Ovary (tissue), 9 donors: ENCODE measurements around the gene TET2. TPM values are rescaled to one million over a fixed set of nuclear protein-coding genes. Genes with fewer than 3 reads are reported as not detected.

Experiments
- DNase-seq, 5 donors: peaks; one replicate each; pipeline ENCODE4 v3.0.0-alpha.2; 2019 to 2020
- H3K27ac ChIP-seq, 2 donors: fragments of 200-600 bp; one replicate each; pipeline versions ENCODE4 v1.5.1 to v1.8.0; 2019 to 2022
- H3K27me3 ChIP-seq: fragments of 200-600 bp; one replicate; pipeline ENCODE4 v1.8.0; 2022
- H3K36me3 ChIP-seq: fragments of 200-600 bp; sonication (generic); one replicate; pipeline ENCODE4 v1.5.1; 2019
- H3K4me1 ChIP-seq: one replicate; pipeline ENCODE4 v1.8.1; 2013; ENCODE audit warnings: mild to moderate bottlenecking, moderate library complexity; ENCODE audit not compliant: insufficient read depth
- H3K4me3 ChIP-seq: fragments of 200-600 bp; sonication (generic); one replicate; pipeline ENCODE4 v1.5.1; 2017
- H3K9me3 ChIP-seq, 2 donors: fragments of 200-600 bp in 1 of 2; sonication (generic) in 1 of 2; one replicate each; pipeline versions ENCODE4 v1.5.1 to v1.8.1; 2013 to 2019; ENCODE audit warnings: mild to moderate bottlenecking in 1 of 2, moderate library complexity in 1 of 2
- CTCF ChIP-seq, 3 donors: fragments of 450-650 bp in 2 of 3; fragments of 200-600 bp in 1 of 3; IDR thresholded peaks; one replicate each; pipeline versions ENCODE4 v1.5.1 to v1.8.0; 2016 to 2022; ENCODE audit warnings: antibody characterized with exemption in 3 of 3, mild to moderate bottlenecking in 1 of 3
- EP300 ChIP-seq: sonication (generic); formaldehyde crosslinking; IDR thresholded peaks from one replicate; pipeline ENCODE4 v1.6.1; 2017; ENCODE audit warnings: antibody characterized with exemption
- POLR2A ChIP-seq: fragments of 450-650 bp; IDR thresholded peaks from one replicate; pipeline ENCODE4 v1.6.1; 2017; ENCODE audit warnings: antibody characterized with exemption, mild to moderate bottlenecking, moderate library complexity
- WGBS, 3 donors: extraction: QIAGEN DNeasy Blood & Tissue Kit in 1 of 3; methylation state at CpG; one replicate each; pipeline versions ENCODE4 v1.1.5 to v1.1.7; 2013 to 2017; 5-methylcytosine and 5-hydroxymethylcytosine counted together
- intact Hi-C, 4 donors: fragments of 100-400 bp; cut with DNase I; formaldehyde crosslinking; loops; one replicate each; pipeline versions ENCODE4 v1.11.0 to v1.15.1; 2022 to 2023
- polyA plus RNA-seq, 2 donors: library from polyadenylated mRNA; stranded (reverse); fragments of 200-250 nt in 1 of 2; fragments of 350-450 nt in 1 of 2; fragmentation: Illumina TruSeq in 1 of 2; extraction: RNeasy Lipid Tissue Mini Kit (QIAGEN cat#74804) in 1 of 2; gene quantifications; one replicate each; pipeline ENCODE4 v1.2.3, GENCODE V29; 2013 to 2014
- total RNA-seq, 7 donors: library from RNA; depleted of rRNA in 2 of 7; stranded (reverse); fragments of >200 nt in 2 of 7; fragmentation: NEBNext Ultra II Directional in 3 of 7; extraction: Animal tissue kit (Norgen Biotek cat#: 25700) in 3 of 7; gene quantifications; one replicate each; pipeline versions ENCODE4 v1.1.0 to v1.2.4, GENCODE V29; 2016 to 2023
- donor health status: DM: no; HTN: no; CAD: no; lungs with moderate emphysema.
- donor health status: DM: no; HTN: no; CAD: no.
- donor health status: Bipolar disorder and iron deficiency.
- donor health status: DM: yes; HTN: yes; CAD: no.
- donor health status: DM: no; HTN: no; CAD: no.
- donor health status: DM: yes; HTN: yes; CAD: no.

The TET2 gene
- total and polyA plus RNA-seq, 9 donors, result 3.7 to 20.8 (median 17.3) TPM

GRCh38 chr4:105215609-105216313 lies 69.1 kb downstream of the TET2 start:
- WGBS, 3 donors, result 10 to 30% (median 18%) methylated on average over 4 of the region's 4 CpGs
- no peak for DNase-seq
- Histone ChIP-seq H3K27ac (no peak overlapping the region), H3K4me1 (no peaks in the 10 kb centered on the region), H3K4me3 (no peak overlapping the region), H3K9me3 (no peaks in the 10 kb centered on the region), H3K27me3 (no peaks in the 10 kb centered on the region), H3K36me3 (no peaks in the 10 kb centered on the region)
- TF ChIP-seq EP300, result no peak
- intact Hi-C loops, result no loop called here

- H3K27me3 ChIP-seq, result no peaks in the 10 kb centered on the region
- no peak overlapping the region for H3K27ac ChIP-seq
- no peak overlapping the region for H3K4me3 ChIP-seq
- WGBS, 3 donors, result 95 to 100% (median 97%) methylated on average over 1 of the region's 1 CpG
- no peaks in the 10 kb centered on the region for H3K9me3 ChIP-seq
- H3K36me3 ChIP-seq, result no peaks in the 10 kb centered on the region
- H3K4me1 ChIP-seq, result peaks cover 2% of the 10 kb centered on the region
- no peak for DNase-seq
- no peak for TF ChIP-seq POLR2A
- no peak for TF ChIP-seq EP300
- no peak for TF ChIP-seq CTCF (IDR thresholded peaks at IDR 0.05)
- intact Hi-C loops, result no loop called here
Observed at GRCh38 chr4:105225500-105225899, 78.8 kb downstream of the TET2 start.

GRCh38 chr4:105227054-105227453 lies 80.4 kb downstream of the TET2 start:
- peaks cover 2% of the 10 kb centered on the region for H3K4me1 ChIP-seq
- H3K9me3 ChIP-seq, result no peaks in the 10 kb centered on the region
- WGBS, 3 donors, result 95 to 98% (median 97%) methylated on average over 1 of the region's 1 CpG
- H3K36me3 ChIP-seq, result no peaks in the 10 kb centered on the region
- no peak overlapping the region for H3K4me3 ChIP-seq
- TF ChIP-seq CTCF (IDR thresholded peaks at IDR 0.05), result no peak
- TF ChIP-seq EP300, result no peak
- no peak for TF ChIP-seq POLR2A
- H3K27me3 ChIP-seq, result no peaks in the 10 kb centered on the region
- H3K27ac ChIP-seq, result no peak overlapping the region
- intact Hi-C loops, result no loop called here
- no peak for DNase-seq

GRCh38 chr4:105230287-105230686 lies 83.6 kb downstream of the TET2 start:
- no peak for TF ChIP-seq POLR2A
- TF ChIP-seq EP300, result no peak
- no peak for TF ChIP-seq CTCF (IDR thresholded peaks at IDR 0.05)
- Histone ChIP-seq H3K27ac (no peak overlapping the region), H3K36me3 (no peaks in the 10 kb centered on the region), H3K27me3 (no peaks in the 10 kb centered on the region), H3K9me3 (no peaks in the 10 kb centered on the region), H3K4me1 (no peaks in the 10 kb centered on the region), H3K4me3 (no peak overlapping the region)
- no peak for DNase-seq
- WGBS, 3 donors, result 96 to 100% (median 100%) methylated on average over 1 of the region's 1 CpG
- intact Hi-C loops, result no loop called here

- intact Hi-C loops, result no loop called here
- H3K4me3 ChIP-seq, result no peak overlapping the region
- DNase-seq, result no peak
- no peak overlapping the region for H3K27ac ChIP-seq
- no peaks in the 10 kb centered on the region for H3K9me3 ChIP-seq
- H3K27me3 ChIP-seq, result no peaks in the 10 kb centered on the region
- WGBS, 3 donors, result 39 to 60% (median 56%) methylated on average over 4 of the region's 4 CpGs
- H3K36me3 ChIP-seq, result no peaks in the 10 kb centered on the region
- no peak for TF ChIP-seq CTCF (IDR thresholded peaks at IDR 0.05)
- TF ChIP-seq POLR2A, result no peak
- TF ChIP-seq EP300, result no peak
- peaks cover 2% of the 10 kb centered on the region for H3K4me1 ChIP-seq
Observed at GRCh38 chr4:105232374-105232773, 85.7 kb downstream of the TET2 start.
